ENCODE data around the gene ATG4C. TPM values are rescaled to one million over a fixed set of nuclear protein-coding genes. Genes with fewer than 3 reads are reported as not detected.

The ATG4C gene
- total and polyA plus RNA-seq, 2 of the 4 experiments (the other 2 are of a cell fraction) = 4.7 to 7.2 TPM

DNA sequence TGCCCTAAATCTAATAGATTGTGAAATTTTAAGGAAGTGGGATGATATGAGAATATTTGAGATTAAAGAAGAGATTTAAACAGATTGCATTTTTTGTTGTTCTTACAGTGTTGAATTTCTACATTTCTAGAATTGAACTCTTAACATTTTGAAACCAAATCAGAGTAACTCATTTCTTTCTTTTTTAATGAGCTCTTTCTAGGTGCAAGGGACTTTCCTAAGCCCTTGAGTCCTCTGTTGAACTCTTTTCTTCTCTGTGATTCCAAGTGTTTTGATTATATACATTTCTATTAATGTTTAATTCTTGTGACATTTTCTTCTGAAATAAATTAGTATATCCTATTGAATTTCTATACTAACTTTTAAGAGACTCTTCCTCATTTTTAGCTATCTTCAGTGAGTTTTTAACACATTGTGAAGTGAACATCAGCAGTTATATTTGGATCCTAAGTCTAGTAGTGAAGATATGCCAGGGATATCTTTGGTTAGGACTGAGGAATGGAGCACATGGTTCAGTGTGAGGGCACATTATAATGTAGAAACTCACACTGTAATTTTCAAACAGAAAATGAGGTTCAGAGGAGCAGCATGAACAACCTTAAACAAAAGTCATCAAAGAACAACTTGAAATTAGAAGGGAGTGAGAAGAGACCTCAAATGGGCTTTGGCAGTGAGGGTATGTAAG, 53.1 kb downstream of the ATG4C start:
- DNase-seq (no peak), ATAC-seq (ENCODE audit: low read depth) (no peak)
- H3K14ac ChIP-seq (replicated peaks; ENCODE audit: low read depth, low read length) = no peak overlapping the region
- no peak overlapping the region for H3K9ac ChIP-seq (ENCODE audit: low read depth, low read length)
- no peaks in the 10 kb centered on the region for H3K9me1 ChIP-seq (ENCODE audit: insufficient read depth, low read length)
- in situ Hi-C loops (cut with MboI; ENCODE audit: low sequenced_read_pairs) = loop anchor here (25.0 kb wide), 2 partner anchors 600 to 700 kb away; no protein-coding TSS in a partner anchor
- no peak overlapping the region for H3K18ac ChIP-seq (ENCODE audit: low read depth, low read length)
- no TSS peak for BruUV-seq (replicated peaks)
- intact Hi-C loops (cut with micrococcal nuclease) = no loop called here
- H3K4ac ChIP-seq (ENCODE audit: low read depth, low read length) = no peak overlapping the region
- dilution Hi-C loops (cut with HindIII; ENCODE audit: low sequenced_read_pairs, unreplicated experiment) = no loop called here
- no peak overlapping the region for H3K4me2 ChIP-seq (ENCODE audit: low read depth, low read length)
- H2BK120ac ChIP-seq (ENCODE audit: low read depth, low read length) = no peak overlapping the region
- no peaks in the 10 kb centered on the region for H3K79me1 ChIP-seq (ENCODE audit: low read depth in 1 of 2, low read length in 2 of 2)
- no peaks in the 10 kb centered on the region for H4K20me1 ChIP-seq (ENCODE audit: insufficient read depth, low read length)
- H3K56ac ChIP-seq (ENCODE audit: extremely low read depth, insufficient read depth, low read length) = no peak overlapping the region
- H4K8ac ChIP-seq (ENCODE audit: low read depth in 2 of 2, low read length in 2 of 2) = no peak overlapping the region
- no peak overlapping the region for H3K4me3 ChIP-seq (ENCODE audit: insufficient read depth, low read depth, low read length)
- H4K91ac ChIP-seq (ENCODE audit: insufficient read depth, low read depth, low read length) = no peak overlapping the region
- H3K27ac ChIP-seq (ENCODE audit: insufficient read depth, low read length) = no peak overlapping the region
- H2AK9ac ChIP-seq (replicated peaks; ENCODE audit: low read depth, low read length, poor library complexity) = no peak overlapping the region
- no peak overlapping the region for H2BK5ac ChIP-seq (ENCODE audit: low read depth, low read length, poor library complexity, severe bottlenecking)
- H3K36me3 ChIP-seq (ENCODE audit: control insufficient read depth, insufficient read depth, low read length) = no peaks in the 10 kb centered on the region
- no peak overlapping the region for H4K5ac ChIP-seq (ENCODE audit: low read depth, low read length)
- POLR2A ChIA-PET (ENCODE audit: unreplicated experiment) = no interaction called here
- H2BK20ac ChIP-seq (ENCODE audit: low read depth, low read length) = no peak overlapping the region
- no peak overlapping the region for H3K23ac ChIP-seq (ENCODE audit: low read depth, low read length)
- TF ChIP-seq, protein P1, sequence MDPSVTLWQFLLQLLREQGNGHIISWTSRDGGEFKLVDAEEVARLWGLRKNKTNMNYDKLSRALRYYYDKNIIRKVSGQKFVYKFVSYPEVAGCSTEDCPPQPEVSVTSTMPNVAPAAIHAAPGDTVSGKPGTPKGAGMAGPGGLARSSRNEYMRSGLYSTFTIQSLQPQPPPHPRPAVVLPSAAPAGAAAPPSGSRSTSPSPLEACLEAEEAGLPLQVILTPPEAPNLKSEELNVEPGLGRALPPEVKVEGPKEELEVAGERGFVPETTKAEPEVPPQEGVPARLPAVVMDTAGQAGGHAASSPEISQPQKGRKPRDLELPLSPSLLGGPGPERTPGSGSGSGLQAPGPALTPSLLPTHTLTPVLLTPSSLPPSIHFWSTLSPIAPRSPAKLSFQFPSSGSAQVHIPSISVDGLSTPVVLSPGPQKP (IDR thresholded peaks at IDR 0.05; ENCODE audit: borderline replicate concordance, low read depth, low read length) = no peak
- TF ChIP-seq FOS (IDR thresholded peaks at IDR 0.05; ENCODE audit: low read depth, low read length) = no peak
- TF ChIP-seq MXI1 (IDR thresholded peaks at IDR 0.05; ENCODE audit: borderline replicate concordance, low read depth, low read length) = no peak
- TF ChIP-seq, protein P2, sequence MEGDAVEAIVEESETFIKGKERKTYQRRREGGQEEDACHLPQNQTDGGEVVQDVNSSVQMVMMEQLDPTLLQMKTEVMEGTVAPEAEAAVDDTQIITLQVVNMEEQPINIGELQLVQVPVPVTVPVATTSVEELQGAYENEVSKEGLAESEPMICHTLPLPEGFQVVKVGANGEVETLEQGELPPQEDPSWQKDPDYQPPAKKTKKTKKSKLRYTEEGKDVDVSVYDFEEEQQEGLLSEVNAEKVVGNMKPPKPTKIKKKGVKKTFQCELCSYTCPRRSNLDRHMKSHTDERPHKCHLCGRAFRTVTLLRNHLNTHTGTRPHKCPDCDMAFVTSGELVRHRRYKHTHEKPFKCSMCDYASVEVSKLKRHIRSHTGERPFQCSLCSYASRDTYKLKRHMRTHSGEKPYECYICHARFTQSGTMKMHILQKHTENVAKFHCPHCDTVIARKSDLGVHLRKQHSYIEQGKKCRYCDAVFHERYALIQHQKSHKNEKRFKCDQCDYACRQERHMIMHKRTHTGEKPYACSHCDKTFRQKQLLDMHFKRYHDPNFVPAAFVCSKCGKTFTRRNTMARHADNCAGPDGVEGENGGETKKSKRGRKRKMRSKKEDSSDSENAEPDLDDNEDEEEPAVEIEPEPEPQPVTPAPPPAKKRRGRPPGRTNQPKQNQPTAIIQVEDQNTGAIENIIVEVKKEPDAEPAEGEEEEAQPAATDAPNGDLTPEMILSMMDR (conservative IDR thresholded peaks at IDR 0.05; ENCODE audit: low read depth, low read length) = no peak
- no peak for TF ChIP-seq POLR2A (IDR thresholded peaks at IDR 0.05; ENCODE audit: low read depth, low read length)
- no peak for TF ChIP-seq CEBPB (IDR thresholded peaks at IDR 0.05; ENCODE audit: low read depth, low read length)
- no peak for TF ChIP-seq RFX5 (IDR thresholded peaks at IDR 0.05; ENCODE audit: low read depth, low read length)
- TF ChIP-seq MAFK (IDR thresholded peaks at IDR 0.05; ENCODE audit: low read depth, low read length) = no peak
- TF ChIP-seq MAZ (IDR thresholded peaks at IDR 0.05; ENCODE audit: borderline replicate concordance, low read depth, low read length) = no peak
- no peak for TF ChIP-seq CHD1 (IDR thresholded peaks at IDR 0.05; ENCODE audit: low read depth, low read length)
- no peak for TF ChIP-seq RCOR1 (IDR thresholded peaks at IDR 0.05; ENCODE audit: insufficient replicate concordance, low read length)
- H3K27me3 ChIP-seq (ENCODE audit: control insufficient read depth, insufficient read depth, low read length) = no peaks in the 10 kb centered on the region
- no peaks in the 10 kb centered on the region for H3K9me3 ChIP-seq (ENCODE audit: control insufficient read depth, insufficient read depth, low read length)
- H3K4me1 ChIP-seq (ENCODE audit: control insufficient read depth, insufficient read depth, low read length) = no peaks in the 10 kb centered on the region
- H2AFZ ChIP-seq (replicated peaks; ENCODE audit: low read length, poor library complexity) = no peak overlapping the region
- CTCF ChIA-PET = no interaction called here
- H2BK15ac ChIP-seq (ENCODE audit: low read depth, low read length) = no peak overlapping the region
- H2AK5ac ChIP-seq (ENCODE audit: low read depth, low read length) = no peak overlapping the region

All from IMR-90 (cell line).